GM12878 (cell line): ENCODE measurements around the gene DNAJB2. TPM values are rescaled to one million over a fixed set of nuclear protein-coding genes. Genes with fewer than 3 reads are reported as not detected.
A peak's percentile ranks its signal among the peaks of the same experiment; 100 is the strongest.

Experiments used
- ATAC-seq: fragments of 200-7000 bp; cut with Tn5 transposase; 3 replicates; pipeline ENCODE4 v1.9.1; 2020; ENCODE audit warnings: mild to moderate bottlenecking, moderate library complexity
- BruUV-seq: library from RNA; stranded (reverse); fragments of 400-500 nt; replicated peaks from 2 replicates; lab custom pipeline; 2021; lab: Mats Ljungman, UMichigan
- CTCF ChIA-PET: fragments of 300-600 bp; sonication (Branson Sonifier 250); formaldehyde crosslinking; extraction: SDS; loops from one replicate; lab custom pipeline; 2021; ENCODE audit warnings: inconsistent platforms; lab: Yijun Ruan, JAX
- POLR2A ChIA-PET: fragments of 350-600 bp; formaldehyde crosslinking; extraction: SDS; loops from one replicate; lab custom pipeline; 2021; ENCODE audit warnings: inconsistent platforms; lab: Charles Lee
- RAD21 ChIA-PET: fragments of 300-600 bp; sonication (Branson Sonifier 250); formaldehyde crosslinking; loops from one replicate; lab custom pipeline; 2023; ENCODE audit warnings: antibody characterized with exemption; ENCODE audit not compliant: unreplicated experiment; lab: Charles Lee
- SMC1A ChIA-PET: fragments of 300-600 bp; sonication (Branson Sonifier 250); formaldehyde crosslinking; loops from one replicate; lab custom pipeline; 2023; ENCODE audit not compliant: unreplicated experiment, uncharacterized antibody; lab: Charles Lee
- DNase-seq: peaks from one replicate; pipeline ENCODE4 v3.0.0-alpha.2; 2011; ENCODE audit warnings: low read depth, low spot score
- FAIRE-seq: peaks from 3 replicates; lab custom pipeline; 2011; peaks lifted over from hg19 to GRCh38; lab: Jason Lieb, UNC
- H2AFZ ChIP-seq: 2 replicates; pipeline ENCODE4 v1.6.0; 2011; ENCODE audit warnings: low read depth, low read length, control low read depth; ENCODE audit not compliant: control insufficient read depth
- H3K27ac ChIP-seq: 2 replicates; pipeline ENCODE4 v1.5.1; 2011; ENCODE audit warnings: control low read depth; ENCODE audit not compliant: control insufficient read depth, insufficient read depth
- H3K27me3 ChIP-seq, 2 experiments: replicated peaks in 1 of 2; 2 replicates each; pipeline versions ENCODE4 v1.6.0 to v1.6.1; 2011; ENCODE audit warnings: low read length in 1 of 2; ENCODE audit not compliant: control insufficient read depth in 2 of 2, insufficient read depth in 2 of 2
- H3K36me3 ChIP-seq, 2 experiments: 2 replicates each; pipeline ENCODE4 v1.5.1; 2011; ENCODE audit warnings: low read length in 1 of 2; ENCODE audit not compliant: control insufficient read depth in 2 of 2, insufficient read depth in 2 of 2
- H3K4me1 ChIP-seq: 2 replicates; pipeline ENCODE4 v1.6.1; 2011; ENCODE audit warnings: mild to moderate bottlenecking, low read length, moderate library complexity, mixed read lengths; ENCODE audit not compliant: control insufficient read depth, insufficient read depth
- H3K4me2 ChIP-seq: 2 replicates; pipeline ENCODE4 v1.6.0; 2011; ENCODE audit warnings: control low read depth; ENCODE audit not compliant: control insufficient read depth, insufficient read depth
- H3K4me3 ChIP-seq: fragments of 200-600 bp; sonication (generic); 2 replicates; pipeline ENCODE4 v1.5.1; 2016
- H3K79me2 ChIP-seq: 2 replicates; pipeline ENCODE4 v1.6.0; 2011; ENCODE audit warnings: low read length; ENCODE audit not compliant: control insufficient read depth, insufficient read depth
- H3K9ac ChIP-seq: 2 replicates; pipeline ENCODE4 v1.8.0; 2011; ENCODE audit warnings: low read length, control low read depth, mixed read lengths; ENCODE audit not compliant: control insufficient read depth, insufficient read depth
- H3K9me3 ChIP-seq: replicated peaks from 3 replicates; pipeline ENCODE4 v1.5.1; 2011; ENCODE audit warnings: mild to moderate bottlenecking, low read length; ENCODE audit not compliant: control insufficient read depth, insufficient read depth
- H4K20me1 ChIP-seq: 2 replicates; pipeline ENCODE4 v1.6.0; 2011; ENCODE audit not compliant: control insufficient read depth, insufficient read depth
- BACH1 ChIP-seq: fragments of 450-650 bp; IDR thresholded peaks from 2 replicates; pipeline ENCODE4 v1.6.1; 2017; ENCODE audit warnings: mild to moderate bottlenecking, borderline replicate concordance
- BHLHE40 ChIP-seq, 2 experiments: fragments of 450-650 bp in 1 of 2; IDR thresholded peaks; 2 replicates each; pipeline ENCODE4 v1.6.1; 2011 to 2017; ENCODE audit warnings: low read depth in 2 of 2, borderline replicate concordance in 1 of 2, improper control_type of control experiment in 1 of 2, low read length in 1 of 2, mild to moderate bottlenecking in 1 of 2
- CEBPB ChIP-seq, 2 experiments: fragments of 150-350 bp in 1 of 2; IDR thresholded peaks; 2 replicates each; pipeline ENCODE4 v1.6.1; 2012 to 2014; ENCODE audit warnings: low read depth in 2 of 2, low read length in 2 of 2, borderline replicate concordance in 1 of 2, inconsistent platforms in 1 of 2
- CHD4 ChIP-seq: fragments of 200-600 bp; sonication (generic); IDR thresholded peaks from 2 replicates; pipeline ENCODE4 v1.6.1; 2016; ENCODE audit warnings: mild to moderate bottlenecking
- E2F4 ChIP-seq: IDR thresholded peaks from 2 replicates; pipeline ENCODE4 v1.6.1; 2012; ENCODE audit warnings: low read depth, low read length, improper control_type of control experiment
- ELK1 ChIP-seq: IDR thresholded peaks from 2 replicates; pipeline ENCODE4 v1.6.1; 2012; ENCODE audit warnings: low read depth, low read length, improper control_type of control experiment
- ETV6 ChIP-seq, 2 experiments: fragments of 450-650 bp in 1 of 2; IDR thresholded peaks in 1 of 2; conservative IDR thresholded peaks in 1 of 2; 2 replicates each; pipeline ENCODE4 v1.6.1; 2014; ENCODE audit warnings: antibody characterized with exemption in 1 of 2, borderline replicate concordance in 1 of 2, low read depth in 1 of 2, mild to moderate bottlenecking in 1 of 2, moderate library complexity in 1 of 2
- HDAC2 ChIP-seq: fragments of 200-600 bp; sonication (generic); IDR thresholded peaks from 2 replicates; pipeline ENCODE4 v1.6.1; 2017
- MLLT1 ChIP-seq: fragments of 450-650 bp; IDR thresholded peaks from 2 replicates; pipeline ENCODE4 v1.6.1; 2016; ENCODE audit warnings: mild to moderate bottlenecking
- NFYA ChIP-seq: IDR thresholded peaks from 2 replicates; pipeline ENCODE4 v1.6.1; 2011; ENCODE audit warnings: low read depth, mild to moderate bottlenecking, low read length, improper control_type of control experiment, borderline replicate concordance
- PBX3 ChIP-seq: IDR thresholded peaks from 2 replicates; pipeline ENCODE4 v1.6.1; 2011; ENCODE audit warnings: mild to moderate bottlenecking, low read depth, low read length, moderate library complexity; ENCODE audit not compliant: insufficient replicate concordance
- POLR2AphosphoS5 ChIP-seq: IDR thresholded peaks from 2 replicates; pipeline ENCODE4 v1.6.1; 2011; ENCODE audit warnings: mild to moderate bottlenecking, low read length, inconsistent platforms
- RB1 ChIP-seq: fragments of 450-650 bp; formaldehyde crosslinking; IDR thresholded peaks from 2 replicates; pipeline ENCODE4 v1.6.1; 2017; ENCODE audit warnings: mild to moderate bottlenecking, borderline replicate concordance
- SMAD1 ChIP-seq: fragments of 450-650 bp; IDR thresholded peaks from 2 replicates; pipeline ENCODE4 v1.6.1; 2018; ENCODE audit warnings: mild to moderate bottlenecking, low read depth; ENCODE audit not compliant: partially characterized antibody
- WGBS: methylation state at CpG from one replicate; pipeline ENCODE4 v1.1.6; 2016; ENCODE audit warnings: low lambda C conversion rate; ENCODE audit not compliant: insufficient replicate concordance, insufficient coverage; ENCODE audit errors: missing lambda C conversion rate; 5-methylcytosine and 5-hydroxymethylcytosine counted together
- in situ Hi-C: fragments of 300-500 bp; cut with MboI; formaldehyde crosslinking; loops from 9 replicates; pipeline ENCODE4 v1.14.3; 2018; ENCODE audit warnings: mixed read lengths
- intact Hi-C: fragments of 100-400 bp; cut with micrococcal nuclease; formaldehyde crosslinking; loops from one replicate; pipeline ENCODE4 v1.14.2; 2022; ENCODE audit not compliant: unreplicated experiment
- polyA plus RNA-seq, 11 experiments: library from polyadenylated mRNA; depleted of rRNA in 4 of 11; unstranded in 6 of 11; stranded (reverse) in 5 of 11; fragments of >200 nt; fragmentation: Nextera tagmentation in 4 of 11; fragmentation: Illumina TruSeq in 1 of 11; extraction: Ambion mirVana in 4 of 11; extraction: Trizol in 1 of 11; gene quantifications; 1 replicate in 1 of 11; 2 replicates in 10 of 11; pipeline versions ENCODE4 v1.2.1 to v1.2.3, GENCODE V29; 2011 to 2016; ENCODE audit warnings: inconsistent platforms in 2 of 11, missing spikeins in 2 of 11, low read depth in 1 of 11
- total RNA-seq, 4 experiments: library from RNA; depleted of rRNA in 3 of 4; stranded (reverse); fragments of >200 nt in 3 of 4; fragmentation: Illumina TruSeq in 1 of 4; extraction: Trizol in 1 of 4; gene quantifications; 2 replicates each; pipeline versions ENCODE4 v1.2.1 to v1.2.3, GENCODE V29; 2013 to 2021

The DNAJB2 gene
- total and polyA plus RNA-seq, 10 of the 15 experiments (the other 5 are each of a cell fraction or from before 2014, with no cell fraction given): 0.26 to 36.5 (median 12.5) TPM

GRCh38 chr2:219279151-219279915, at the start of gene DNAJB2 (continued):
- TF ChIP-seq E2F4 (no peak), SMAD1 (no peak), ETV6 (conservative IDR thresholded peaks at IDR 0.05 in 1 of 2, IDR thresholded peaks at IDR 0.05 in 1 of 2; ENCODE audit: borderline replicate concordance in 1 of 2, low read depth in 1 of 2) (no peak), ELK1 (0 out of 2 replicates have a peak, but pooled peaks have one; percentile 37), NFYA (no peak)

GRCh38 chr2:219230059-219230540, 49.1 kb upstream of the DNAJB2 start:
- no peak for DNase-seq
- BruUV-seq: TSS peak; percentile 77
- CTCF ChIA-PET: interaction anchor here (0.8 to 2.8 kb wide), 12 partner anchors 7 to 349 kb away, joined by 3 to 16 read pairs (median 6); partner anchors contain the start of genes GLB1L, STK16, WNT10A and ZFAND2B
- Histone ChIP-seq H3K27me3 (no peaks in the 10 kb centered on the region), H3K9me3 (no peaks in the 10 kb centered on the region), H3K79me2 (peaks cover 44% of the 10 kb centered on the region), H3K4me1 (peaks cover 15% of the 10 kb centered on the region), H3K36me3 (peaks cover 8 to 32% of the 10 kb centered on the region in 2 experiments), H3K27ac (peak overlapping the region; percentile 83), H3K9ac (peak overlapping the region; percentile 92), H4K20me1 (no peaks in the 10 kb centered on the region), H3K4me2 (peak overlapping the region; percentile 74), H2AFZ (peak overlapping the region; percentile 45), H3K4me3 (peak overlapping the region; percentile 89)
- POLR2A ChIA-PET: interaction anchor here (0.6 to 3.5 kb wide), 13 partner anchors 12 to 672 kb away, joined by 3 to 45 read pairs (median 7); partner anchors contain the start of genes ABCB6, CNPPD1, DNAJB2 and DNPEP
- RAD21 ChIA-PET: interaction anchor here (1.0 to 2.6 kb wide), 8 partner anchors 12 to 70 kb away, joined by 3 to 14 read pairs (median 6); partner anchors contain the start of genes ABCB6, GLB1L, STK16 and ZFAND2B
- SMC1A ChIA-PET: interaction anchor here (0.9 to 2.7 kb wide), 12 partner anchors 9 to 92 kb away, joined by 3 to 22 read pairs (median 4); partner anchors contain the start of genes ABCB6, CNPPD1, GLB1L and STK16
- intact Hi-C loops (no loop called here), in situ Hi-C loops (no loop called here)
- under 1% methylated on average over 24 of the region's 24 CpGs for WGBS
- peak; percentile 56 for ATAC-seq
- FAIRE-seq: no peak
- TF ChIP-seq CHD4 (no peak), PBX3 (no peak), BHLHE40 (IDR thresholded peaks at IDR 0.05; ENCODE audit: borderline replicate concordance in 1 of 2, low read depth in 2 of 2, low read length in 1 of 2) (peak; percentile 75; a peak in 3 of 4 replicates), MLLT1 (0 out of 2 replicates have a peak, but pooled peaks have one; percentile 10), CEBPB (IDR thresholded peaks at IDR 0.05; ENCODE audit: borderline replicate concordance in 1 of 2, low read depth in 2 of 2, low read length in 2 of 2) (0 out of 4 replicates have a peak, but pooled peaks of 1 of the 2 experiments have one; percentile 1), RB1 (peak; percentile 30; the same call in 1 of the 2 replicates), BACH1 (no peak), HDAC2 (peak; percentile 24; the same call in 1 of the 2 replicates), POLR2AphosphoS5 (peak; percentile 4; the same call in 1 of the 2 replicates)
